Gastrocnemius medialis (tissue), 4 donors: ENCODE data around the gene AJAP1. TPM values are rescaled to one million over a fixed set of nuclear protein-coding genes. Genes with fewer than 3 reads are reported as not detected.

Experiments
- ATAC-seq, 2 donors: fragments of 150-250 bp; one replicate each; pipeline ENCODE4 v1.9.1; 2016
- DNase-seq, 2 donors: peaks; one replicate each; pipeline ENCODE4 v3.0.0-alpha.2; 2019
- H3K27ac ChIP-seq, 4 donors: fragments of 200-600 bp; sonication (generic); 1 replicate in 1 of 4; 2 replicates in 3 of 4; pipeline ENCODE4 v1.5.1; 2016 to 2018; ENCODE audit warnings: mild to moderate bottlenecking in 2 of 4, moderate library complexity in 1 of 4
- H3K27me3 ChIP-seq, 3 donors: fragments of 200-600 bp; sonication (generic) in 2 of 3; 1 replicate in 1 of 3; 2 replicates in 2 of 3; pipeline versions ENCODE4 v1.5.1 to v1.6.0; 2016 to 2019; ENCODE audit warnings: mild to moderate bottlenecking in 1 of 3, moderate library complexity in 1 of 3
- H3K36me3 ChIP-seq, 2 donors: fragments of 200-600 bp; sonication (generic) in 1 of 2; one replicate each; pipeline ENCODE4 v1.5.1; 2017 to 2018
- H3K4me1 ChIP-seq, 2 donors: fragments of 200-600 bp; sonication (generic) in 1 of 2; one replicate each; pipeline ENCODE4 v1.5.1; 2016 to 2017; ENCODE audit warnings: mild to moderate bottlenecking in 2 of 2
- H3K4me3 ChIP-seq, 4 donors: fragments of 200-600 bp; sonication (generic) in 3 of 4; 1 replicate in 1 of 4; 2 replicates in 3 of 4; pipeline ENCODE4 v1.5.1; 2016 to 2019; ENCODE audit warnings: mild to moderate bottlenecking in 2 of 4
- H3K9me3 ChIP-seq, 3 donors: fragments of 200-600 bp; sonication (generic) in 2 of 3; 1 replicate in 1 of 3; 2 replicates in 2 of 3; pipeline ENCODE4 v1.5.1; 2016 to 2019
- CTCF ChIP-seq, 5 experiments: fragments of 450-650 bp in 3 of 5; fragments of 200-600 bp in 2 of 5; sonication (generic) in 2 of 5; IDR thresholded peaks in 4 of 5; conservative IDR thresholded peaks in 1 of 5; 1 replicate in 4 of 5; 2 replicates in 1 of 5; pipeline ENCODE4 v1.5.1; 2016 to 2019; ENCODE audit warnings: antibody characterized with exemption in 5 of 5, mild to moderate bottlenecking in 3 of 5, moderate library complexity in 3 of 5
- POLR2A ChIP-seq, 2 donors: fragments of 450-650 bp; IDR thresholded peaks; one replicate each; pipeline ENCODE4 v1.6.1; 2017; ENCODE audit warnings: antibody characterized with exemption in 2 of 2, mild to moderate bottlenecking in 2 of 2, moderate library complexity in 2 of 2
- in situ Hi-C, 4 donors: fragments of 200-750 bp; cut with MboI; loops; one replicate each; pipeline versions ENCODE4 v1.15.0 to v1.8.0; 2017; ENCODE audit warnings: low sequenced_read_pairs in 4 of 4
- intact Hi-C: fragments of 100-400 bp; cut with DNase I; formaldehyde crosslinking; loops from one replicate; pipeline ENCODE4 v1.15.1; 2023; ENCODE audit warnings: low total_unique reads
- total RNA-seq, 4 donors: library from RNA; depleted of rRNA; stranded (reverse); fragments of >200 nt; gene quantifications; one replicate each; pipeline versions ENCODE4 v1.1.0 to v1.2.3, GENCODE V29; 2016

Gene AJAP1
- total RNA-seq, 4 donors from 2014 or later: 0.03 to 0.18 (median 0.05) TPM; not detected in 1

GRCh38 chr1:4689941-4690635 lies 35.7 kb downstream of the AJAP1 start:
- in situ Hi-C loops: no loop called here
- TF ChIP-seq CTCF (IDR thresholded peaks at IDR 0.05 in 4 of 5, conservative IDR thresholded peaks at IDR 0.05 in 1 of 5) (no peak), POLR2A (IDR thresholded peaks at IDR 0.05) (no peak)

GRCh38 chr1:4690951-4691675 lies 36.7 kb downstream of the AJAP1 start:
- ATAC-seq: no peak
- H3K36me3 ChIP-seq: no peaks in the 10 kb centered on the region
- DNase-seq: no peak
- H3K27ac ChIP-seq: no peak overlapping the region
- in situ Hi-C loops: no loop called here
- TF ChIP-seq POLR2A (IDR thresholded peaks at IDR 0.05) (no peak), CTCF (IDR thresholded peaks at IDR 0.05 in 4 of 5, conservative IDR thresholded peaks at IDR 0.05 in 1 of 5) (no peak)
- no peaks in the 10 kb centered on the region for H3K9me3 ChIP-seq
- H3K4me1 ChIP-seq: no peaks in the 10 kb centered on the region
- intact Hi-C loops: no loop called here
- H3K27me3 ChIP-seq: peaks cover 0 to 4% (median 0%) of the 10 kb centered on the region in 3 donors
- no peak overlapping the region for H3K4me3 ChIP-seq

More at GRCh38 chr1:4689941-4690635, 35.7 kb downstream of the AJAP1 start:
- H3K27ac ChIP-seq: no peak overlapping the region
- no peak for DNase-seq
- H3K27me3 ChIP-seq: peaks cover 0 to 4% (median 0%) of the 10 kb centered on the region in 3 donors
- no peaks in the 10 kb centered on the region for H3K4me1 ChIP-seq
- intact Hi-C loops: no loop called here
- no peaks in the 10 kb centered on the region for H3K9me3 ChIP-seq
- no peak overlapping the region for H3K4me3 ChIP-seq
- H3K36me3 ChIP-seq: no peaks in the 10 kb centered on the region
- no peak for ATAC-seq

- intact Hi-C loops: no loop called here
Observed at GRCh38 chr1:4691766-4692405, 37.5 kb downstream of the AJAP1 start.

DNA sequence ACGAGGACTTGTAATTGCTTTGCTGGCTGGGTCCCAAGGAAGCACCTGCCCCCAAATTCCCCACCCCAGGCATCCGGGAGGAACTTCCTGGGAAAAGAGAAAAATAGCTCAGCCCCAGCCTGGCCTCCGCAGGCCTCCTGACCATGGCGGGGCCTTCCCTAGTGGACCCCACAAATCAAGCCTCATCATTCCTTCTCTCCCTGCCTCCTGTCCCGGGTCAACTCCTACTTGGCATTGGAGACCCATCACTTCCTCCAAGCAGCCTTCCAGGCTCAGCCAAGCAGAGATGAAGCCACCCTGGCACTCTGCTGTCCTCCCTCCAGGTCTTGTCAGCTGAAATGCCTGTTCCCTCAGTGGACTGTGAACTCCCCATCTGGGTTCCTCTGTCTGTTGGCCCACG lies 38.0 kb downstream of the AJAP1 start:
- TF ChIP-seq CTCF (IDR thresholded peaks at IDR 0.05 in 4 of 5, conservative IDR thresholded peaks at IDR 0.05 in 1 of 5) (no peak), POLR2A (IDR thresholded peaks at IDR 0.05) (no peak)
- no peak for DNase-seq
- peaks cover 0 to 4% (median 0%) of the 10 kb centered on the region in 3 donors for H3K27me3 ChIP-seq
- in situ Hi-C loops (no loop called here), intact Hi-C loops (no loop called here)
- no peaks in the 10 kb centered on the region for H3K36me3 ChIP-seq
- no peaks in the 10 kb centered on the region for H3K4me1 ChIP-seq
- no peak overlapping the region for H3K4me3 ChIP-seq
- no peaks in the 10 kb centered on the region for H3K9me3 ChIP-seq
- no peak for ATAC-seq
- H3K27ac ChIP-seq: no peak overlapping the region

More at GRCh38 chr1:4691766-4692405, 37.5 kb downstream of the AJAP1 start:
- Histone ChIP-seq H3K27ac (no peak overlapping the region), H3K9me3 (no peaks in the 10 kb centered on the region), H3K27me3 (peaks cover 0 to 4% (median 0%) of the 10 kb centered on the region in 3 donors), H3K4me3 (no peak overlapping the region), H3K4me1 (no peaks in the 10 kb centered on the region), H3K36me3 (no peaks in the 10 kb centered on the region)
- in situ Hi-C loops: no loop called here
- DNase-seq (no peak), ATAC-seq (no peak)
- TF ChIP-seq POLR2A (IDR thresholded peaks at IDR 0.05) (no peak), CTCF (IDR thresholded peaks at IDR 0.05 in 4 of 5, conservative IDR thresholded peaks at IDR 0.05 in 1 of 5) (no peak)
